Loucy (cell line): ENCODE measurements around the gene PPM1L.

ENCODE experiments used
- H2AFZ ChIP-seq: fragments of 200-600 bp; sonication (generic); 2 replicates; pipeline ENCODE4 v1.6.0; 2016; ENCODE audit warnings: antibody characterized with exemption, mild to moderate bottlenecking, low read length, moderate library complexity
- H3F3A ChIP-seq: fragments of 200-600 bp; 2 replicates; pipeline ENCODE4 v1.6.0; 2016; ENCODE audit warnings: antibody characterized with exemption, low read depth, mild to moderate bottlenecking
- H3K27me3 ChIP-seq: fragments of 200-600 bp; sonication (generic); 2 replicates; pipeline ENCODE4 v1.6.1; 2014; ENCODE audit warnings: low read length, mild to moderate bottlenecking; ENCODE audit not compliant: insufficient read depth, poor library complexity, severe bottlenecking
- H3K36me3 ChIP-seq: fragments of 200-600 bp; sonication (generic); 2 replicates; pipeline ENCODE4 v1.6.1; 2016; ENCODE audit warnings: low read length; ENCODE audit not compliant: insufficient read depth
- H3K4me1 ChIP-seq: fragments of 200-600 bp; sonication (generic); 2 replicates; pipeline ENCODE4 v1.5.1; 2014; ENCODE audit warnings: low read length, mild to moderate bottlenecking; ENCODE audit not compliant: insufficient read depth, poor library complexity, severe bottlenecking
- H3K4me2 ChIP-seq: fragments of 200-600 bp; sonication (generic); 2 replicates; pipeline ENCODE4 v1.6.0; 2014; ENCODE audit warnings: antibody characterized with exemption, low read length, low read depth, mild to moderate bottlenecking; ENCODE audit not compliant: poor library complexity, severe bottlenecking
- H3K4me3 ChIP-seq: fragments of 200-600 bp; sonication (generic); 2 replicates; pipeline ENCODE4 v1.5.1; 2014; ENCODE audit warnings: low read length, mild to moderate bottlenecking, mixed read lengths; ENCODE audit not compliant: poor library complexity, severe bottlenecking
- H3K79me2 ChIP-seq: fragments of 200-600 bp; sonication (generic); 2 replicates; pipeline ENCODE4 v1.6.1; 2014; ENCODE audit warnings: low read length; ENCODE audit not compliant: insufficient read depth
- H3K9ac ChIP-seq: fragments of 200-600 bp; sonication (generic); 2 replicates; pipeline ENCODE4 v1.6.0; 2014; ENCODE audit warnings: mild to moderate bottlenecking, low read depth, low read length, moderate library complexity; ENCODE audit not compliant: poor library complexity, severe bottlenecking
- H3K9me2 ChIP-seq: fragments of 200-600 bp; sonication (generic); replicated peaks from 2 replicates; pipeline ENCODE4 v1.6.1; 2016; ENCODE audit warnings: low read depth, low read length, mixed read lengths
- H3K9me3 ChIP-seq: fragments of 200-600 bp; sonication (generic); 2 replicates; pipeline ENCODE4 v1.6.1; 2014; ENCODE audit warnings: mild to moderate bottlenecking, antibody characterized with exemption, low read length, low read depth; ENCODE audit not compliant: insufficient read depth
- H4K20me1 ChIP-seq: fragments of 200-600 bp; sonication (generic); 2 replicates; pipeline ENCODE4 v1.6.0; 2014; ENCODE audit warnings: antibody characterized with exemption, low read length, mild to moderate bottlenecking; ENCODE audit not compliant: insufficient read depth, poor library complexity, severe bottlenecking
- EZH2phosphoT487 ChIP-seq: fragments of 200-600 bp; IDR thresholded peaks from 2 replicates; pipeline ENCODE4 v1.6.1; 2018; ENCODE audit warnings: antibody characterized with exemption, mild to moderate bottlenecking, moderate library complexity, borderline replicate concordance
- TF ChIP-seq, protein P1 (sequence below): fragments of 200-600 bp; sonication (generic); conservative IDR thresholded peaks from 2 replicates; pipeline ENCODE4 v1.5.1; 2014; ENCODE audit warnings: mild to moderate bottlenecking, antibody characterized with exemption, low read length

Gene PPM1L

DNA sequence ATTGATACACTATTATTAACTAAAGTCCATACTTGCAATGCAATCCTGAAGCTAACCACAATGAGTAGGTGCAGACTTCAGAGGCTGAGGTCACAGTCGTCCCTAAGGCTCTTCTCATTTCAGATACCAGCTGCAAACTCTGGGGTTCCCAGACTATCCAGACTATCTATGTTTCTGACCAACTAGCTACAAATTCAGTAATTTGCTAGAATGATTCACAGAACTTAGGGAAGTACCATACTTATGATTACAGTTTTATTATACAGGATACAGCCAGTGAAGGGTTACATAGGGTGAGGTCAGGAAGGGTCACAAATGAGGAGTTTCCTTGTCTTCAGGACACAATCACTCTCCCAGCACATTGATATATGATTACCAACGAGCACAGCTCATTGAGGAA, 36.5 kb downstream of the PPM1L start:
- Histone ChIP-seq H3K9me3 (0 out of 2 replicates have a peak, but pooled peaks cover 4% of the 10 kb centered on the region), H3K79me2 (no peaks in the 10 kb centered on the region), H3K4me2 (no peak overlapping the region), H4K20me1 (no peaks in the 10 kb centered on the region), H3K9me2 (no peaks in the 10 kb centered on the region), H3K9ac (no peak overlapping the region), H3F3A (no peaks in the 10 kb centered on the region), H3K27me3 (no peaks in the 10 kb centered on the region), H3K36me3 (no peaks in the 10 kb centered on the region), H3K4me3 (no peak overlapping the region), H2AFZ (no peak overlapping the region), H3K4me1 (peaks cover 12% of the 10 kb centered on the region)
- no peak for TF ChIP-seq EZH2phosphoT487
- TF ChIP-seq, protein P1, sequence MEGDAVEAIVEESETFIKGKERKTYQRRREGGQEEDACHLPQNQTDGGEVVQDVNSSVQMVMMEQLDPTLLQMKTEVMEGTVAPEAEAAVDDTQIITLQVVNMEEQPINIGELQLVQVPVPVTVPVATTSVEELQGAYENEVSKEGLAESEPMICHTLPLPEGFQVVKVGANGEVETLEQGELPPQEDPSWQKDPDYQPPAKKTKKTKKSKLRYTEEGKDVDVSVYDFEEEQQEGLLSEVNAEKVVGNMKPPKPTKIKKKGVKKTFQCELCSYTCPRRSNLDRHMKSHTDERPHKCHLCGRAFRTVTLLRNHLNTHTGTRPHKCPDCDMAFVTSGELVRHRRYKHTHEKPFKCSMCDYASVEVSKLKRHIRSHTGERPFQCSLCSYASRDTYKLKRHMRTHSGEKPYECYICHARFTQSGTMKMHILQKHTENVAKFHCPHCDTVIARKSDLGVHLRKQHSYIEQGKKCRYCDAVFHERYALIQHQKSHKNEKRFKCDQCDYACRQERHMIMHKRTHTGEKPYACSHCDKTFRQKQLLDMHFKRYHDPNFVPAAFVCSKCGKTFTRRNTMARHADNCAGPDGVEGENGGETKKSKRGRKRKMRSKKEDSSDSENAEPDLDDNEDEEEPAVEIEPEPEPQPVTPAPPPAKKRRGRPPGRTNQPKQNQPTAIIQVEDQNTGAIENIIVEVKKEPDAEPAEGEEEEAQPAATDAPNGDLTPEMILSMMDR: no peak

DNA sequence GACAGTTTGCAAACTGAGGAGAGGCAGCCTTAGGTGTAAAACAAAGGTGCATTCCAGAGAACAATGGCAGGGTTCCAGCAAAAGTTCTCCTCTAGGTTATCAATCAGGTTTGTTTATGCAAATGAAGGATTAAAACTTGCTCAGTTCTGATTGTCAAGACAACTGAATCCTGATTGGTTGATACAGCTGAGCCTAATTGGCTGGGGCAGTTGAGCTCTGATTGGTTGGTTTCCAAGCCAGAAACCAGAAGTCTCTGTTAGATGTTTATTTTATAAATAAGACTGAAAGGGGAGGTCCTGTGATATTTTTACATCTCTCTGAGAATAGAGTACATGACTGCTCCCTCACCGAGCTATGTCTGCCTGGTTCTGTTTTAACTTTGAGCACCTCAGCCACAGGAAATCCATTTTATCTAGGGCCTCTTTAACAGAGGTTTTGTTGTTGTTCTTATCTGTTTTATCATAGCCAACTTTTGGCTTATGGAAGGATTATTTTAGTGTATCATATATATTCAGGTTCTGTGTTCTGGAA, 37.8 kb downstream of the PPM1L start:
- no peak overlapping the region for H3K9ac ChIP-seq

DNA sequence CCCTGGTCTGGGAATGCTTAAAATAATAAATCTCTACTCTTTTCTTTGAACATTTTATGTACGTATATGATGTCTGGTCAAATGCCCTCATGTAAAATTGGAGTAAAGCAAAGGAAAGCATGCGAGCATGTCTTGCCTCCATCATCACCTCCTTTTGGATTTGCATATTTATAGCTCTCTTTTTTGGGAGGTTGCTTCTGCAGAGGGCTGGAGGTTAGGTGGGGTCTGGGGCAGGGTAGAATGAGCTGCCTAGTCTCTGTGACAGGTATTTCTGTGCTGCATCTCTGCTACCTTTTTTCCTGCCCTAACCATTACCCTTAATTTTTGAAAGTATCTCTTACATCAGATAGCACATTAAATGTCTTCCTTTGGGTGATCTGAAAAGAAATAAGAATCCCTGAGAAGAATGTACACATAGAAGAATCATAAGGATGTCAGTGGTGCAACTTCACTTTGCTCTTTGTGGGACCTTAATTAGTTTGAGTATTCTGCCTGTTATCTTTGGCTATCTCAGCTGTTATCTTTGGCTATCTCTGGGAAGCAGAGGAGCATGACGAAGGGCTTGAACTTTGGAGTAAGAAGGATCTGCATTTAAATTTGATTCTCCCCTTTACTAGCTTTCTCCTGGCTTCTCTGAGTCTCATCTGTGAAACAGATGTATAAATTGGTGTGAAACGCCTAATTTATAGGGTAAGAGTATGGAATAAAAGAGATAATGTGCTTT, 40.2 kb downstream of the PPM1L start:
- no peak overlapping the region for H3K4me2 ChIP-seq

More for the DNA sequence above, 37.8 kb downstream of the PPM1L start:
- Histone ChIP-seq H3K9me2 (no peaks in the 10 kb centered on the region), H2AFZ (no peak overlapping the region), H3K79me2 (no peaks in the 10 kb centered on the region), H3K4me3 (no peak overlapping the region), H3K36me3 (no peaks in the 10 kb centered on the region), H4K20me1 (no peaks in the 10 kb centered on the region), H3K4me2 (no peak overlapping the region), H3F3A (no peaks in the 10 kb centered on the region), H3K9me3 (no peaks in the 10 kb centered on the region), H3K4me1 (peaks cover 12% of the 10 kb centered on the region), H3K27me3 (no peaks in the 10 kb centered on the region)
- TF ChIP-seq, protein P1: no peak
- TF ChIP-seq EZH2phosphoT487: no peak

More for the DNA sequence above, 40.2 kb downstream of the PPM1L start:
- H3K4me3 ChIP-seq: no peak overlapping the region
- no peak overlapping the region for H3K9ac ChIP-seq
- no peaks in the 10 kb centered on the region for H4K20me1 ChIP-seq
- TF ChIP-seq EZH2phosphoT487: no peak
- TF ChIP-seq, protein P1: no peak
- H3K79me2 ChIP-seq: no peaks in the 10 kb centered on the region
- peaks cover 14% of the 10 kb centered on the region for H3K4me1 ChIP-seq
- H3K36me3 ChIP-seq: no peaks in the 10 kb centered on the region
- no peak overlapping the region for H2AFZ ChIP-seq
- H3K9me2 ChIP-seq: no peaks in the 10 kb centered on the region
- H3F3A ChIP-seq: no peaks in the 10 kb centered on the region
- H3K27me3 ChIP-seq: no peaks in the 10 kb centered on the region
- H3K9me3 ChIP-seq: no peaks in the 10 kb centered on the region
